ENCODE results near the gene KLRG1.

The KLRG1 gene

DNA sequence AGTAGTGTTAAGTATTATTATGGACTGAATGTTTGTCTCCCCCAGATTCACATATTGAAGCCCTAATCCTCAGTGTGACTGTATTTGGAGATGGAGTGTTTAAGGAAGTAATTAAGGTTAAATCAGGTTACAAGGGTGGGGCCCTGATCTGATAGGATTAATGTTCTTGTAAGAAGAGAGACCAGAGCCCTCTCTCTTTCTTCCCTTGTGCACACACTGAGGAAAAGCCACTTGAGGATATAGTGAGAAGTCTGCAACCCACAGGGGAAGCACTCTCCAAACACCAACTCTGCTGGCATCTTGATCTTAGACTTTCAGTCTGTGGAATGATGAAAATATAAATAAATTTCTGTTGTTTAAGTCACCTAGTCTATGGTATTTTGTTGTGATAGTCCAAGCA is 2.2 kb upstream of the KLRG1 start:
- DNase-seq, result no peak

DNA sequence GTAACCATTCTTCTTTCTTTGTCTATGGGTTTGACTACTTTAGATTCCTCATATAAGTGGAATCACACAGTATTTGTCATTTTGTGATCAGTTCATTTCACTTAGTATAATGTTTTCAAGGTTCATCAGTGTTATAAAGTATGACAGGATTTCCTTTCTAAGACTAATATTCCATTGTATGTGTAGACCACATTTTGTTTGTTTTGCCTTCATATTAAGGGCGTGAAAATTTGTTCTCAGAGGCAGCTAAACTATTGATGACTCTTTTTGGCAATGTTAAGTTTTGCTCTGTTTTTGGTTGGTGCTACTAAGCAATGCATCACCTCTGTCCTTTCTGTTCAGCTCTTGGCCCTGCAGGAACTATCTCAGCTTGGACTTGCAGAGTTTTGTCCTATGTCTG is 1.7 kb upstream of the KLRG1 start:
- DNase-seq, result no peak

DNA sequence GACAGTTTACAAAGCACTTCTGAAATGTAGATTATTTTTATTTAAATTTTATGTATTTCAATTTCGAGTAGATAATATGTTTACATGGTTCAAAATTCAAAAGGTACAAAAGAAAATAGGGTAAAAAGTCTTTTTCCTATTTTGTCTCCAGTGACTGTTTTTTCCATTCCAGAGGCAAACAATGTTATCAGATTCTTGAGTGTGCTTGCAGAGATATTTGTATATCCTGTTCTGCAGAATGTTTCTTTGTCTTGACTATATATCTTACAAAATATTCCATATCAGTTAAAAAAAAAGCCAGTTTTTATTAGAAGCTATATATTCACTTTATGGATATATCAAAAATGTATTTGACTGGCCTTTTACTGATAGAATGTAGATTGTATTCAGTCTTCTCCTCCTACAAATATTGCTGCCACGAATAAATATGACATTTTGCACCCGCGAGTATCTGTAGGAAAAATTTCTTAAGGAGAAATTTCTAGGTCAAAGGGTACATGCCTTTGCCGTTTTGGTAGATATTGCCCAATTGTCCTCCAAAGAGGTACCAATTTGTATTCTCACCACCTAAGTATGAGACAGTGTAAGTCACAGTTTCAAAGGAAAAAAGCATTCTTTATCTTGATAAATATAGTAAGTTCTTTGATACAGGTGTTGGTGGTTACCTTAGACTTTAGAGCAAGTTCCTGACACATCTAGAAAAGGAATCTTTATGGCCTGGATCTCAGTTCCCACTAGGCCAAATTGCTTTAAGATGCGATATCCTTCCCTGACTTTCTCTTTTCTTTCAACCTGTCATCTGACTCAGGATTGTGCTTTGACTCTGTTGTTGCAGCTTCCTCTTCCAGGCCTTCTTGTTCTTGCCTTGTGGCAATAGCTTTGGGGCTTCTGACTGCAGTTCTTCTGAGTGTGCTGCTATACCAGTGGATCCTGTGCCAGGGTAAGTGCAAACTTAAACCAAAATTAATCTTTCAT is 2.3 kb downstream of the KLRG1 start:
- DNase-seq, result no peak

DNA sequence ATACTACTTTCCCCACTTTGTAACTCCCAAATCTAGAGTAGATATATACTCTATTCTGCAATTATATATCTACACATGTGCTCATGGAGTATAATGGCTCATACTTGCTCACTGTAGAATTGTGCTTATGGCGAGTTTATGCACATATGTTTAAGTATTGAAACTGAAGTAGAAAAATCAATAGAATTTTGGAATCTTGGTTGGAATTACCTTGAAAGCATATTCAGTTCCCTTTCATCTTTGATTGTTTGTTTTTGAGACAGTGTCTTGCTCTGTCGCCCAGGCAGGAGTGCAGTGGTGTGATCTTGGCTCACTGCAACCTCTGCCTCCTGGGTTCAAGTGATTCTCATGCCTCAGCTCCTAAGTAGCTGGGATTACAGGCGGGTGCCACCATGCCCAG is 4.5 kb downstream of the KLRG1 start:
- DNase-seq, result no peak

- DNase-seq, result no peak
Observed at GRCh38 chr12:8995021-8995775, 5.9 kb downstream of the KLRG1 start.

DNA sequence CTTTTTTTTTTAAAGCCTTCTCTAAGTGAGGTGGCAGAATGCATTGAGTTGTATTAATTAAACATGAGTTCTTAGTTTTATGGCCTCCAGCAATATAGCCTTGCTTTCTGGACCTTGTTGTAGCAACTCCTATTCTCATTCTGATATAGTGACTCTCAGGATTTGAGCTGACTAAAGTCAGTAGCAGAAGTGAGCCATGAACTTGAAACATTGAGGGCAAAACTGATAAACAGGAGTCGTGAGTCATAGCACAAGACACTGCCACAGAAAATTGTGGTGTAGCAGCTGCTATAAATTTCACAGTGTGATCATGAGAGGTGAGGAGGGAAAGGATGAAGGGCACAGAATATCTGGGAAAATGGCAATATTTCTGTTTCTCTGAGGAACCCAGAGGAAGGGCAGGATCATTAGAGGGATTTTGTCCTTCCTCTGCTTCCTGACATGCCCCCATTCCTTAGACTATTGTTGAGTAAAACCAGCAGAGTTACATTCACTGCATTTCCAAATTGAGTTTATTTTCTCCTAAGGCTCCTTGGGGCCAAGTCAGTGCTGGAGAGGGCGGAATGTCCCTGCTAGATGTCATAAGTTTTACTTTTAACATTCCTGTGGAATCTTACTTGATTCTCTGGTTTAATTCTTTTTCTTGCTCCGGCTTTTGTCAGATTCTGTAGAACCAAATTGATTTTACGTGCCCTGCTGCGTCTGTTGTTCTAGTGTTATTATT is 7.5 kb downstream of the KLRG1 start:
- no peak for DNase-seq

DNA sequence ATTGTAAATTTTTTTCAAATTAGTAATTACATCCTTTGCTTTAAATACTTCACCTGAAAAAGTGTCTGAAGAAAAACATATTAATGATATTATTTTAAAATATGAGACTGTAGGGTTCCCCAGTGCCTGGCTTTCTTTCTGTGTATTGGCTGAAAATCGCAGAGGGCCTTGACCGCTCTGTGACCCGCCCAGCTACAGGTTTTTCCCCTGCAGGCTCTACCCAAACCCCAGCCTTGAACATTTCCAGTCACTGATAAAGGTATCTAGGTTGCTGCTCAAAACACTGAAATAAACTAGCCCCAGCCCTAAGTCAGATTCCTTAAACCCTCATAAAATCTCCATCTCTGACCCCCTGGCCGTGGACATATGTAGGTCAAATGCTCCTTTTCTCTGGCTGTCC is 11.9 kb downstream of the KLRG1 start:
- no peak for DNase-seq

DNA sequence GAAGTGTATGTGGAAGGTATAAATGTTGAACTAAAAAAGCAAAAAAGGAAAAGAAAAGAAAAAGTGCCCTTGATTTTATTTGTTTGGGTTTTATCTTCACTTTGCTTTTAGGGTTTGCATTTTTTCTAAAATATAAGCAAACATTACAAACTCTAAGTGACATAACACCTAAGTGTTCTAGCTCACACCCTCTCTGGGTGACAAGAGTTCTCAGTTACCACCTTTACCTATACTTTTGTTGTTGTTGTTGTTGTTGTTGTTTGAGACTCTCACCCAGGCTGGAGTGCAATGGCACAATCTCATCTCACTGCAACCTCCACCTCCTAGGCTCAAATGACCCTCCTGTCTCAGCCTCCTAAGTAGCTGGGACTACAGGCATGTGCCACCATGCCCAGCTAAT is 13.0 kb downstream of the KLRG1 start:
- DNase-seq, result no peak

- no peak for DNase-seq
Observed at GRCh38 chr12:9022592-9022991, 33.2 kb downstream of the KLRG1 start.

DNA sequence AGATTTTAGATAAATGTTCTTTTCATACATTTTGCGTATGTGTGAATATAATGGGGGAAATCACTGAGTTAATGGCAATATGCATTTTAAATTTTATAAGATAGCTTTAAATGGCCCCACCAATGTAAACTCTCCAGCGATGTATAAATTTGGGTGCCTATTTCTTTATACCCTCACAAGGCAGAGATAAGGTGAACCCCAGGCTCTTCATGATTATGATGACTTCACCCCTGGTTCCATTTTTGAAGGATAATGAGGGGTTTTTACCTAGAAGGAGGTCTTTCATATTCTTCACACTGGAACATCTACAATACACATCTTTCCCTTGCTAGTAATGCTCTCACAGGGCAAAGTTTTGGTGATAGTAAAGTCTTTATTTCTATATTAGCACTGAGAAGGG is 35.2 kb downstream of the KLRG1 start:
- DNase-seq, result no peak

- DNase-seq, result no peak
Observed at GRCh38 chr12:9027161-9028059, 38.1 kb downstream of the KLRG1 start.

- no peak for DNase-seq
Observed at GRCh38 chr12:9030776-9031175, 41.4 kb downstream of the KLRG1 start.

GRCh38 chr12:9032202-9032964 is 43.0 kb downstream of the KLRG1 start:
- no peak for DNase-seq

DNA sequence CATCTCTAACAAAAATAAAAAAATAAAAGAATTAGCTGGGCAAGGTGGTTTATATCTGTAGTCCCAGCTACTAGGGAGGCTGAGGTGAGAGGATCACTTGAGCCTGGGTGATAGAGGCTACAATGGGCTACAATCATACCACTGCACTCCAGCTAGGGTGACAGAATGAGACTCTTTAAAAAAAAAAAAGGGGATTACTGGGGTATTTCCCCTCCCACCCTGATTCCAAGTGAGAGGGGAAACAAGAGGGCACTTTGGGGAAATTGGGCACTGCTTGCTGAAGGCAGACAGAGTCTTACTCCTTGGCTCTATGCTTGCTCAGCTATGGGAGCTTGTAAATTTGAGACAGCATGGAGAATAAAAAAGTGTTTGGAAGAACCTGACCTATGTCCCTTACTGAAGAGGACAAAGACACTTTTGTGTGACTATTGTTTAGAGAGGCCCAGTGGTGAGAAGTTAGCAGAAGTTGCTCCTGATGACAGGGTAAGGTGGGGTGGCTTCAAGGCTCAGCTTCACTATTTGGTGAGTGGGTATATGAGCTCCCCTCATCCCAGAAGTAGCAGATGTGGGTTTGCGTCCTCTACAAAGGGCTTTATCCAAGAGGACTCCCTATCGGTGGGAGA is 44.0 kb downstream of the KLRG1 start:
- no peak for DNase-seq

- no peak for DNase-seq
Observed at GRCh38 chr12:9034095-9034494, 44.7 kb downstream of the KLRG1 start.

DNA sequence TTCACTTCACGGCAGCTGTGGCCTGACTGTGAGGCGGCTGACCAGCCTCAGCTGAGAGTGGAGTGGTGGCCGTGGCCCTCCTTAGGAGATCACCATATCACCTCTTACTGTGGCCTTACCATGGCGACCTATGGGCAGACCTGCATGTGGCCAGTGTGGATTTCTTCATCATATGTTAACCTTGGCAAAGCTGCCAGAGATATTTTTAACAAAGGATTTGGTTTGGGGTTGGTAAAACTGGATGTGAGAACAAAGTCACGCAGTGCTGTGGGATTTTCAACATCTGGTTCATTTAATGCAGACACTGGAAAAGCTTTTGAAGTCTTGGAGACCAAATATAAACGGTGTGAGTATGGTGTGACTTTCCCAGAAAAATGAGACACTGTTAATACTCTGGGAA is 46.9 kb downstream of the KLRG1 start:
- DNase-seq, result no peak

DNA sequence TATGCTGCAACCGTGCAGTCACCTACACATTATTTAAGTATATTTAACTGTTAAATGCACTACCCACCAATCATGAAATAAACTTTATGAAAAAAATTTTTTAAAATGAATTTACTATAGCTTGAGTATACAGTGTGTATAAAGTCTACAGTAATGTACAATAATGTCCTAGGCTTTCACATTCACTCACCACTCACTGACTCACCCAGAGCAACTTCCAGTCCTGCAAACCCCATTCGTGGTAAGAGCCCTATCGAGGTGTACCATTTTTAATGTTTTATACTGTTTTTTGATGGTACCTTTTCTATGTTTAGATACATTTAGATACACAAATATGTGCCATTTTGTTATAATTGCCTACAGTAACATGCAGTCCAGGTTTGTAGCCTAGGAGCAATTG is 48.1 kb downstream of the KLRG1 start:
- DNase-seq, result no peak

DNA sequence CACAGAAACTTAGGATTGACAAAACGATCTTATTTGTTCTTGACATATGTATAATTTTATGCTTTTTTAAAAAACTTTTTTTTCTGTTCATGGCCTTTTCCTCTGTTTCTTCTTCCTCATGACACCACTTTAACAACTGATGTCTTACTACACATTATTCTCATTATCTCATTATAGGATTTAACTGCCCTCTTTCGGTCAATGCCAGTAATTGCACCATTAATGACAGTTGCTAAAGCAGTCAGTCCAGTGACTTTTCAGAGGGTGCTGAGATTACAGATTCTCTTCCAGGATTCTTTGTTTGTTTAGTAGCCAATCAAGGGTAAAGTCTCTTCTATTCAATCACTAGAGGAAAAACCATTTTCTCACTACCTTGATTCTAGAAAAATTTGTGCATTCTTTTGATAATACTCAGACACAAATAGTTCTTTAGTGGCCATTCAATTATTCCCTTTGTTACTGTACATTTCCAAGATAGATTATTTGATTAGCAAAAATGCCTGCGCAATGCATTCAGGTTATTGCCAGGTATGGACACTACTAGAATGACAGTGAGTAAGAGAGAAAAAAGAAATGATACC is 50.1 kb downstream of the KLRG1 start:
- no peak for DNase-seq

DNA sequence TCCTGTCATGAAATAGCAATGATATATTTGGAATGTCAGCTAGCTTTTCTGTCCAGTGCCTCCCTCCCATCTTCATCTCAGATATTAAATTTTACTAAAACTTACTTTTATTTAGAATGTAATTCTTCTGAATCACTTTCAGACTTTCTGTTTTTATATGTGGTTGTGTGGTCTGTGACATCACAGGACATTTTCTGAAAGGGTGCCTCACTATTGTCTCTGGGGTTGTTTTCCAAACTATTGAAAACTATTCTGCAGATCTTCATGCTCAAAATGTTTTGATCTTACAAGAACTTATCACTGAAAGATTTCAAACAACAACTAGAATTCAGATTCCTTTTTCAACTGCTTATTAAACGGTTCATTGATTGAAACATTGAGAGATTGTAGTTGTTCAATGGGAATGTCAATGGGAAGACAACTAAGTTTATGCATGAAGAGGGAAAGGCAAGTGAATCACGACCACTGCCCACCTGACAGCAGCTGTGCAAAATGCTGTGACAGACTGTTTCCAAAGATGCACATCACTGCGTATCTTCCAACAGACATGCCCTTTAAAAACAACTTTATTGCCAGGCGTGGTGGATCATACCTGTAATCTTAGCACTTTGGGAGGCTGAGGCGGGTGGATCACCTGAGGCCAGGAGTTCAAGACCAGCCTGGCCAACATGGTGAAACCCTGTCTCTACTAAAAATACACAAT is 51.3 kb downstream of the KLRG1 start:
- no peak for DNase-seq

DNA sequence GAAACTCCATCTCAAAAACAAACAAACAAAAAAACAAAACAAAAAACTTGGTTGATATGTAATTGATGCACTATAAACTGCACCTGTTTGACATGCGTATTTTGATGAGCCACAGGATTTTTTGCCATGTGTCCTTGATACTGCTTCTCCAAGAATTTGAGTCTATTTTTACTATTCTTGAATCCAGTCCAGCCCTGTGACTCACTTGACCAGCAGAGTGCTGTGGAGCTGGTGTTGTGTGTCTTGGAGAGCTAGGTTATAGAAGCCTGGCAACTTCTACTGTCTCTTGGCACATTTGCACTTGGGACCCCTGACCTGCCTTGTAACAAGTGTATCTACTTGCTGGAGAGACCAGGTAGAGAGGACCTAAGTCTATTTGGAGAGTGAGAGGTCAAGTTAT is 52.0 kb downstream of the KLRG1 start:
- no peak for DNase-seq

All from right hindlimb (tissue), 1 donor.